PC-9 (cell line): ENCODE results near the gene P2RY12. TPM values are rescaled to one million over a fixed set of nuclear protein-coding genes. Genes with fewer than 3 reads are reported as not detected.

Experiments used
- BruUV-seq: library from RNA; stranded (reverse); fragments of 400-500 nt; replicated peaks from 2 replicates; lab custom pipeline; 2021; lab: Mats Ljungman, UMichigan
- CTCF ChIA-PET: fragments of 300-600 bp; sonication (Branson Sonifier 250); formaldehyde crosslinking; loops from one replicate; lab custom pipeline; 2022; ENCODE audit warnings: antibody characterized with exemption; lab: Charles Lee
- POLR2A ChIA-PET: fragments of 300-600 bp; sonication (Branson Sonifier 250); formaldehyde crosslinking; loops from one replicate; lab custom pipeline; 2022; ENCODE audit warnings: antibody characterized with exemption; ENCODE audit not compliant: unreplicated experiment; lab: Charles Lee
- DNase-seq, 2 experiments: peaks; one replicate each; pipeline versions ENCODE4 v3.0.0 to v3.0.0-alpha.2; 2015 to 2022; ENCODE audit warnings: mixed read lengths in 1 of 2
- H2AFZ ChIP-seq: fragments of 200-600 bp; sonication (generic); 2 replicates; pipeline ENCODE4 v1.8.1; 2017; ENCODE audit warnings: antibody characterized with exemption
- H3F3A ChIP-seq: fragments of 200-600 bp; sonication (generic); 2 replicates; pipeline ENCODE4 v1.8.1; 2017; ENCODE audit warnings: antibody characterized with exemption, mild to moderate bottlenecking, low read depth; ENCODE audit not compliant: insufficient read depth
- H3K27ac ChIP-seq: fragments of 200-600 bp; sonication (generic); 2 replicates; pipeline ENCODE4 v1.6.1; 2016; ENCODE audit warnings: mixed run types
- H3K27me3 ChIP-seq: fragments of 200-600 bp; sonication (generic); 2 replicates; pipeline ENCODE4 v1.6.1; 2016; ENCODE audit warnings: low read depth, mixed run types; ENCODE audit not compliant: insufficient read depth
- H3K36me3 ChIP-seq: fragments of 200-600 bp; sonication (generic); 2 replicates; pipeline ENCODE4 v1.6.1; 2016; ENCODE audit warnings: low read depth, mixed run types
- H3K4me1 ChIP-seq: fragments of 200-600 bp; sonication (generic); replicated peaks from 2 replicates; pipeline ENCODE4 v1.6.1; 2016; ENCODE audit warnings: mixed run types; ENCODE audit not compliant: insufficient read depth
- H3K4me2 ChIP-seq: fragments of 200-600 bp; sonication (generic); 2 replicates; pipeline ENCODE4 v1.6.1; 2017; ENCODE audit warnings: mixed run types
- H3K4me3 ChIP-seq: fragments of 200-600 bp; sonication (generic); 2 replicates; pipeline ENCODE4 v1.6.1; 2016; ENCODE audit warnings: mixed run types
- H3K79me2 ChIP-seq: fragments of 200-600 bp; sonication (generic); 2 replicates; pipeline ENCODE4 v1.6.1; 2017; ENCODE audit warnings: low read depth, mixed run types
- H3K9me2 ChIP-seq: fragments of 200-600 bp; sonication (generic); 2 replicates; pipeline ENCODE4 v1.8.1; 2017; ENCODE audit warnings: mild to moderate bottlenecking; ENCODE audit not compliant: insufficient read depth
- H3K9me3 ChIP-seq: fragments of 200-600 bp; sonication (generic); 2 replicates; pipeline ENCODE4 v1.8.1; 2016; ENCODE audit warnings: low read depth; ENCODE audit not compliant: insufficient read depth
- H4K20me1 ChIP-seq: fragments of 200-600 bp; sonication (generic); 2 replicates; pipeline ENCODE4 v1.8.1; 2017; ENCODE audit not compliant: insufficient read depth
- EZH2 ChIP-seq: fragments of 200-600 bp; sonication (generic); IDR thresholded peaks from 2 replicates; pipeline ENCODE4 v1.8.0; 2017; ENCODE audit warnings: antibody characterized with exemption, low read depth
- intact Hi-C: fragments of 100-400 bp; cut with micrococcal nuclease; formaldehyde crosslinking; loops from one replicate; pipeline ENCODE4 v1.10.0; 2022; ENCODE audit not compliant: unreplicated experiment
- total RNA-seq: library from RNA; stranded (reverse); gene quantifications from 2 replicates; pipeline ENCODE4 v1.2.3, GENCODE V29; 2021
- TF ChIP-seq, protein P1 (sequence below): fragments of 200-600 bp; sonication (generic); conservative IDR thresholded peaks from 2 replicates; pipeline ENCODE4 v1.6.1; 2017; ENCODE audit warnings: mixed run types, antibody characterized with exemption, mild to moderate bottlenecking, moderate library complexity

P2RY12 gene
- total RNA-seq, 1 experiment from 2014 or later, result not detected

DNA sequence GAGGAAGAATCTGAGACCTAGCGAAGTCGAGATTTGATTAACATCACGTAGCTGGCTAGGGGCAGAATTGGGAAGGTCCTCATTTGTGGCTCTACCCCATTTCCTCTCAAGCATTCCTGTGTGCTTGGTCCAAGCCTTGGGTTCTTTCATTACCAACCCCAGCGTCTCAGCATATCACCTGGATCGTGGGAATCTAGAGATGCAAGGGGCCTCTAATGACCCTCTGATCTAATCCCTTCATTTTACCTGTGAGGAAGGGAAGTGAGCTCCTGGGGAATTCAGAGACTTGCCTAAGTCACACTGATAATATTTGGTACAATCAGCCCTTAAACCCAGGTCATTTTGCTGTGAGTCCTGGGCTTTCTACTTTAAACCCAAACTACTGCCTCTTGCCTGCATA, 70.0 kb downstream of the P2RY12 start:
- DNase-seq, result no peak
- Histone ChIP-seq H3K36me3 (no peaks in the 10 kb centered on the region), H3K27me3 (no peaks in the 10 kb centered on the region), H3F3A (peaks cover 23% of the 10 kb centered on the region; the same call in 1 of the 2 replicates), H3K4me1 (peaks cover 61% of the 10 kb centered on the region), H3K9me2 (no peaks in the 10 kb centered on the region), H3K79me2 (peaks cover 49% of the 10 kb centered on the region), H3K9me3 (no peaks in the 10 kb centered on the region), H4K20me1 (no peaks in the 10 kb centered on the region), H3K27ac (peak overlapping the region; percentile 93), H3K4me2 (peak overlapping the region; percentile 79), H3K4me3 (peak overlapping the region; percentile 57), H2AFZ (0 out of 2 replicates have a peak overlapping the region, but pooled peaks have one; percentile 3)
- ChIA-PET POLR2A (interaction anchor here (0.8 kb wide), 1 partner anchor 9 kb away, joined by 3 read pairs; no protein-coding TSS in a partner anchor), CTCF (no interaction called here)
- no TSS peak for BruUV-seq
- intact Hi-C loops, result no loop called here
- TF ChIP-seq, protein P1, sequence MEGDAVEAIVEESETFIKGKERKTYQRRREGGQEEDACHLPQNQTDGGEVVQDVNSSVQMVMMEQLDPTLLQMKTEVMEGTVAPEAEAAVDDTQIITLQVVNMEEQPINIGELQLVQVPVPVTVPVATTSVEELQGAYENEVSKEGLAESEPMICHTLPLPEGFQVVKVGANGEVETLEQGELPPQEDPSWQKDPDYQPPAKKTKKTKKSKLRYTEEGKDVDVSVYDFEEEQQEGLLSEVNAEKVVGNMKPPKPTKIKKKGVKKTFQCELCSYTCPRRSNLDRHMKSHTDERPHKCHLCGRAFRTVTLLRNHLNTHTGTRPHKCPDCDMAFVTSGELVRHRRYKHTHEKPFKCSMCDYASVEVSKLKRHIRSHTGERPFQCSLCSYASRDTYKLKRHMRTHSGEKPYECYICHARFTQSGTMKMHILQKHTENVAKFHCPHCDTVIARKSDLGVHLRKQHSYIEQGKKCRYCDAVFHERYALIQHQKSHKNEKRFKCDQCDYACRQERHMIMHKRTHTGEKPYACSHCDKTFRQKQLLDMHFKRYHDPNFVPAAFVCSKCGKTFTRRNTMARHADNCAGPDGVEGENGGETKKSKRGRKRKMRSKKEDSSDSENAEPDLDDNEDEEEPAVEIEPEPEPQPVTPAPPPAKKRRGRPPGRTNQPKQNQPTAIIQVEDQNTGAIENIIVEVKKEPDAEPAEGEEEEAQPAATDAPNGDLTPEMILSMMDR, result no peak
- no peak for TF ChIP-seq EZH2

DNA sequence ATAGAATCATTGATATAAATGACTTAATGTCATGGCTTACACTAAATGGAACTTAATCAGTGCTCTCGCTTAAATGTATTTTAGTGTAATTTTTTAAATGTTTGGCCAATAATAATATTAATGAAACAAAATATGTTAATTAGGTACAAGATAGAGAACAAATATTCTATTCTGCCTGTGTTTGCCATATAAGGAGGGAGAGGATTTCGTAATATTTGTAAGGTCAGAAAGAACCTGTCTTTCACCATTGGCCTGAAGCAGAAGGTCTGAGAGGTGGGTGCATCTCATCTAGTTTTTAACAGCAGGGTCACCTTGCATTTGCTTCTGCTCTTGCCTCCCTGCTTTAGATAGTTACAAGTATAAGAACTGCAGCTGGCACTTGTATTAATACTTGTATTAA, 70.4 kb downstream of the P2RY12 start:
- no peak overlapping the region for H2AFZ ChIP-seq
- ChIA-PET POLR2A (interaction anchor here (0.6 kb wide), 1 partner anchor 8 kb away, joined by 3 read pairs; no protein-coding TSS in a partner anchor), CTCF (no interaction called here)
- BruUV-seq, result no TSS peak
- no peaks in the 10 kb centered on the region for H3K9me3 ChIP-seq
- peak overlapping the region; percentile 79 for H3K4me2 ChIP-seq
- peak overlapping the region; percentile 93; the same call in 1 of the 2 replicates for H3K27ac ChIP-seq
- no peaks in the 10 kb centered on the region for H3K9me2 ChIP-seq
- H3K27me3 ChIP-seq, result no peaks in the 10 kb centered on the region
- H4K20me1 ChIP-seq, result no peaks in the 10 kb centered on the region
- intact Hi-C loops, result no loop called here
- peaks cover 23% of the 10 kb centered on the region; the same call in 1 of the 2 replicates for H3F3A ChIP-seq
- no peaks in the 10 kb centered on the region for H3K36me3 ChIP-seq
- H3K79me2 ChIP-seq, result peaks cover 53% of the 10 kb centered on the region
- TF ChIP-seq EZH2, result no peak
- TF ChIP-seq, protein P1, result no peak
- H3K4me3 ChIP-seq, result peak overlapping the region; percentile 57; the same call in 1 of the 2 replicates
- DNase-seq, result no peak
- peaks cover 65% of the 10 kb centered on the region for H3K4me1 ChIP-seq

DNA sequence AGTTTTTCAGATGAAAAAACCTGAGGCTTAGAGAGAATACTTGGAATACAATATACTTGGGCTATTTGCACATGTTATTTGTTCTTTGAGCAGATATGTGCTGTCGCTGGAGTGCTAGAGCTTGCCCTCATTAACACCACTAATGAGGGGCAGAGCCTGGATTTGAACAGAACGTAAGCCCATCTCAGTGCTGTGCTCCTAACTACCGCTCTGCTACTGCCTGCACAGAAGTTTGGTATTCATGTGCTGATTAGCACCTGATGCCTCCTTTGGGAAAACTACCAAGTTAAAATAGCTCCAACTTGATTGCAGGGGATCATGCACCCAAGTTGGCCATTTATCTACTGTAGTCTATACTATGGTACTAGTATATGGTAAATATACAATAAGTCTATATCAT, 71.6 kb downstream of the P2RY12 start:
- ChIA-PET POLR2A (no interaction called here), CTCF (no interaction called here)
- no peak for DNase-seq
- peaks cover 64% of the 10 kb centered on the region for H3K79me2 ChIP-seq
- no peak overlapping the region for H3K4me3 ChIP-seq
- H3K4me2 ChIP-seq, result no peak overlapping the region
- no peaks in the 10 kb centered on the region for H3K36me3 ChIP-seq
- peaks cover 66% of the 10 kb centered on the region for H3K4me1 ChIP-seq
- no peak for TF ChIP-seq EZH2
- TF ChIP-seq, protein P1, result no peak
- no peaks in the 10 kb centered on the region for H3K9me2 ChIP-seq
- H3K27ac ChIP-seq, result no peak overlapping the region
- no TSS peak for BruUV-seq
- H3F3A ChIP-seq, result peaks cover 25% of the 10 kb centered on the region; the same call in 1 of the 2 replicates
- H3K9me3 ChIP-seq, result no peaks in the 10 kb centered on the region
- H4K20me1 ChIP-seq, result no peaks in the 10 kb centered on the region
- no peaks in the 10 kb centered on the region for H3K27me3 ChIP-seq
- no peak overlapping the region for H2AFZ ChIP-seq
- intact Hi-C loops, result no loop called here
